Measurements from ENCODE around the gene ATP2B3.

ATP2B3 gene

GRCh38 chrX:153546386-153546785 lies 28.9 kb downstream of the ATP2B3 start:
- Histone ChIP-seq H3K9ac (no peak overlapping the region), H4K20me1 (ENCODE audit: insufficient read depth) (no peaks in the 10 kb centered on the region), H3K79me2 (ENCODE audit: insufficient read depth, low read depth) (no peaks in the 10 kb centered on the region), H3K4me2 (no peak overlapping the region), H3K4me1 (ENCODE audit: low read depth, poor library complexity, severe bottlenecking) (no peaks in the 10 kb centered on the region), H3K27me3 (ENCODE audit: insufficient read depth, low read depth) (peaks cover 28% of the 10 kb centered on the region), H3K27ac (no peak overlapping the region), H3K4me3 (IDR thresholded peaks at IDR 0.05; ENCODE audit: insufficient read depth, low read depth, low read length) (no peak overlapping the region), H3K36me3 (ENCODE audit: insufficient read depth) (no peaks in the 10 kb centered on the region), H2AFZ (ENCODE audit: low read depth) (no peak overlapping the region)
- no peak for TF ChIP-seq CTCF (conservative IDR thresholded peaks at IDR 0.05; ENCODE audit: low read depth, low read length)

- Histone ChIP-seq H3K4me2 (no peak overlapping the region), H3K79me2 (ENCODE audit: insufficient read depth, low read depth) (no peaks in the 10 kb centered on the region), H3K27me3 (ENCODE audit: insufficient read depth, low read depth) (peaks cover 26% of the 10 kb centered on the region), H3K36me3 (ENCODE audit: insufficient read depth) (no peaks in the 10 kb centered on the region), H3K27ac (no peak overlapping the region), H3K4me3 (IDR thresholded peaks at IDR 0.05; ENCODE audit: insufficient read depth, low read depth, low read length) (no peak overlapping the region), H2AFZ (ENCODE audit: low read depth) (no peak overlapping the region), H3K4me1 (ENCODE audit: low read depth, poor library complexity, severe bottlenecking) (no peaks in the 10 kb centered on the region), H4K20me1 (ENCODE audit: insufficient read depth) (no peaks in the 10 kb centered on the region), H3K9ac (no peak overlapping the region)
- TF ChIP-seq CTCF (conservative IDR thresholded peaks at IDR 0.05; ENCODE audit: low read depth, low read length), result no peak
These were observed 29.8 kb downstream of the ATP2B3 start for GRCh38 chrX:153547195-153547594.

- peaks cover 32% of the 10 kb centered on the region; the same call in 1 of the 2 replicates for H3K27me3 ChIP-seq (ENCODE audit: insufficient read depth, low read depth)
- H4K20me1 ChIP-seq (ENCODE audit: insufficient read depth), result no peaks in the 10 kb centered on the region
- no peaks in the 10 kb centered on the region for H3K79me2 ChIP-seq (ENCODE audit: insufficient read depth, low read depth)
These were observed 31.8 kb downstream of the ATP2B3 start for GRCh38 chrX:153549231-153549630.

GRCh38 chrX:153549807-153550206 lies 32.4 kb downstream of the ATP2B3 start:
- Histone ChIP-seq H3K27ac (no peak overlapping the region), H3K4me2 (no peak overlapping the region), H3K79me2 (ENCODE audit: insufficient read depth, low read depth) (no peaks in the 10 kb centered on the region), H3K27me3 (ENCODE audit: insufficient read depth, low read depth) (peaks cover 32% of the 10 kb centered on the region; the same call in 1 of the 2 replicates), H4K20me1 (ENCODE audit: insufficient read depth) (no peaks in the 10 kb centered on the region), H3K4me1 (ENCODE audit: low read depth, poor library complexity, severe bottlenecking) (no peaks in the 10 kb centered on the region), H3K4me3 (IDR thresholded peaks at IDR 0.05; ENCODE audit: insufficient read depth, low read depth, low read length) (no peak overlapping the region), H2AFZ (ENCODE audit: low read depth) (no peak overlapping the region), H3K9ac (no peak overlapping the region), H3K36me3 (ENCODE audit: insufficient read depth) (no peaks in the 10 kb centered on the region)
- no peak for TF ChIP-seq CTCF (conservative IDR thresholded peaks at IDR 0.05; ENCODE audit: low read depth, low read length)

More at GRCh38 chrX:153549231-153549630, 31.8 kb downstream of the ATP2B3 start:
- no peak for TF ChIP-seq CTCF (conservative IDR thresholded peaks at IDR 0.05; ENCODE audit: low read depth, low read length)
- Histone ChIP-seq H2AFZ (ENCODE audit: low read depth) (no peak overlapping the region), H3K4me2 (no peak overlapping the region), H3K27ac (no peak overlapping the region), H3K9ac (no peak overlapping the region), H3K4me3 (IDR thresholded peaks at IDR 0.05; ENCODE audit: insufficient read depth, low read depth, low read length) (no peak overlapping the region), H3K4me1 (ENCODE audit: low read depth, poor library complexity, severe bottlenecking) (no peaks in the 10 kb centered on the region), H3K36me3 (ENCODE audit: insufficient read depth) (no peaks in the 10 kb centered on the region)

All from KMS-11 (cell line).